ENCODE results near the gene GJB6.

GJB6 gene

DNA sequence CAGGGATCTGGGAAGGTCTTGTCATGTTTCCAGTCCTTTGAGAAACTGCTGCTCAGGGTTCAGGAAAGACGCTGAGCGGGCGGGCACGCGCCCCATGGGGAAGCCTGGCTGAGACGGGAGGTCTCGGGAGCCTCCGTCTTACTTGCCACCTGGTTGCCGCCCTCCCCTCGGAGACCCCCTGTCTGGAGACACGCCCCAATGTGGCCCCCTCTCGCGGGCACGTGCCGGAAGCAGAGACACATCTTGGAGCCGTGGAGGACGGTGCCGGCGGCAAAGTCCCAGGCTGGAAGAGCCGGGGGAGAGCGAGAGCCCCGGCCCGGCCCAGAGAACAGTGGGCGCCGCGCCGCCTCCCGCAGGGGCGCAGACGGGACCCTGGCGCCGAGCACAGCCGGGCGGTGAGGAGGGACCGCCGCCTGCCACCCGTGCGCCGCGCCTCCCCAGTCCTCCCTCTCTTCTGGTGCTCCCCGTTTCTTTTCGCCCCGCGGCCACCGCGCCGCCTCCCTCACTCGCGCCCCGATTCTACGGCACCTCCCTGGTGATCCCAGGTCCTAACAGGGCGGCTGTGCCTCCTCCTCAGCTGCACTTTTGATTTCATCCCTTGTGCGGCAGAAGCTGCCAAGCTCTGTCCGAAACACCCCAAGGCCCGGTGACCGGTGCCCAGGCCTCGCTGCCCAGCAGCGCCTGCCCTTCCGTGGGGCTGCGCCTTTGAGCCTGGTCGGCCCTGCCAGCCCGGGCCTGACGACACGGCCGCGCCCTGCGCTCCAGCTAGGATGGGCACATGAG is 54.9 kb downstream of the GJB6 start:
- TF ChIP-seq, protein P1, sequence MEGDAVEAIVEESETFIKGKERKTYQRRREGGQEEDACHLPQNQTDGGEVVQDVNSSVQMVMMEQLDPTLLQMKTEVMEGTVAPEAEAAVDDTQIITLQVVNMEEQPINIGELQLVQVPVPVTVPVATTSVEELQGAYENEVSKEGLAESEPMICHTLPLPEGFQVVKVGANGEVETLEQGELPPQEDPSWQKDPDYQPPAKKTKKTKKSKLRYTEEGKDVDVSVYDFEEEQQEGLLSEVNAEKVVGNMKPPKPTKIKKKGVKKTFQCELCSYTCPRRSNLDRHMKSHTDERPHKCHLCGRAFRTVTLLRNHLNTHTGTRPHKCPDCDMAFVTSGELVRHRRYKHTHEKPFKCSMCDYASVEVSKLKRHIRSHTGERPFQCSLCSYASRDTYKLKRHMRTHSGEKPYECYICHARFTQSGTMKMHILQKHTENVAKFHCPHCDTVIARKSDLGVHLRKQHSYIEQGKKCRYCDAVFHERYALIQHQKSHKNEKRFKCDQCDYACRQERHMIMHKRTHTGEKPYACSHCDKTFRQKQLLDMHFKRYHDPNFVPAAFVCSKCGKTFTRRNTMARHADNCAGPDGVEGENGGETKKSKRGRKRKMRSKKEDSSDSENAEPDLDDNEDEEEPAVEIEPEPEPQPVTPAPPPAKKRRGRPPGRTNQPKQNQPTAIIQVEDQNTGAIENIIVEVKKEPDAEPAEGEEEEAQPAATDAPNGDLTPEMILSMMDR (IDR thresholded peaks at IDR 0.05; ENCODE audit: low read depth, low read length) = no peak
- H3K4me3 ChIP-seq (replicated peaks in 1 of 2; ENCODE audit: low read depth in 2 of 2, low read length in 2 of 2) = no peak overlapping the region
- DNase-seq (ENCODE audit: low read depth in 2 of 2) = no peak

DNA sequence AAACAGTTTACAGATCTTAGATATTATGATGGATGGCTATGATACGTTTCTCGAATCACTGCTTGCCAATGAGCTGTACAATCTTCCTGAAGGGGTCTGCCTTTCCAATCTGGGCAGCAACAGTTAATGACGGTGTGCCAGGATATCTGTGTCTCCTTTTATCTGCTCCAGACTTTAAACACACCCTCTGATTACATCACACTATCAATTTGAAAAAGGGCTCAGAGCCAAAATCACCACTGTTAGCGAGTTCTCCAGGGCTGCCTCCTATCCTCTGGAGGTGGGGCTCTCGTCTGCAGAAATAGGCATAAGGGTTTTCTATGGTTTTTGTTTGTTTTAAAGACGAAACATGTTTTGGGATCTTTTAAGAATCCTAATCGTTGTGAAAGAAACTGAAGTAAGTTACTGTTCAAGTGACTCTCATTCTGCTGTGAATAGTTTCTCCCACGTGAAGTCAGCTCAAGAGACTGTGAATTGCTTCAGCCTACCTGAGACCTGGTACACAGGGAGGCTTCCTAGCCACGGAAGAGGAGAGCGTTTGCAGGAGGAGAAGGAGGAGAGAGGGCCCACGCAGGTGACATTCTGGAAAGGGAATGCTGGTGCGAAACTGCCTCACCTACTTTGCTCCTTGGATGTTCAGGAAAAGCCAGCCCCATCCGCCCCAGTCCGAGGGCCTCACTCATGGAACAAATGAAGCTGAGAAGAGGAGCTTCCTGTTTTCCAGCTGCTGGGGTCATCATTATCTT is 56.0 kb downstream of the GJB6 start:
- DNase-seq (ENCODE audit: low read depth in 2 of 2) = no peak
- no peak overlapping the region for H3K4me3 ChIP-seq (replicated peaks in 1 of 2; ENCODE audit: low read depth in 2 of 2, low read length in 2 of 2)
- TF ChIP-seq, protein P1 (IDR thresholded peaks at IDR 0.05; ENCODE audit: low read depth, low read length) = no peak

DNA sequence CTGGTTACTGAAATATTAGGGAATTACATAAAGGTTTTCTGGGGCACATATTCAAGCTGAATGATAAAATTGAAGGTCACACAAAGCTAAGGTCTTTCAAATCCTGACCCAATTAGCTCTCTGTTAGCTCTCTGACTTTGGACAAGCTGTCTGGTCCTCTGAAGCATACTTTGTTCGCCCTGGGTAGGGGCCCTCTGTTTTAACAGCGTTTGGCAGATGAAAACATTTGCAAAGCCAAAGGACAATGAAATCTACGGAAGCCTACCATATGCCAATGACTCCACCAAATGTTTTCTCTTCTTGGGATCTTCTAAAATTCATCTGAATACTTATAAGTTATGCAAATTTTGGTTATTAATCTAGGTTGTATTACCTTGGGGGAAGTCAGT is 56.7 kb downstream of the GJB6 start:
- no peak for DNase-seq (ENCODE audit: low read depth in 2 of 2)
- H3K4me3 ChIP-seq (replicated peaks in 1 of 2; ENCODE audit: low read depth in 2 of 2, low read length in 2 of 2) = no peak overlapping the region
- TF ChIP-seq, protein P1 (IDR thresholded peaks at IDR 0.05; ENCODE audit: low read depth, low read length) = no peak

DNA sequence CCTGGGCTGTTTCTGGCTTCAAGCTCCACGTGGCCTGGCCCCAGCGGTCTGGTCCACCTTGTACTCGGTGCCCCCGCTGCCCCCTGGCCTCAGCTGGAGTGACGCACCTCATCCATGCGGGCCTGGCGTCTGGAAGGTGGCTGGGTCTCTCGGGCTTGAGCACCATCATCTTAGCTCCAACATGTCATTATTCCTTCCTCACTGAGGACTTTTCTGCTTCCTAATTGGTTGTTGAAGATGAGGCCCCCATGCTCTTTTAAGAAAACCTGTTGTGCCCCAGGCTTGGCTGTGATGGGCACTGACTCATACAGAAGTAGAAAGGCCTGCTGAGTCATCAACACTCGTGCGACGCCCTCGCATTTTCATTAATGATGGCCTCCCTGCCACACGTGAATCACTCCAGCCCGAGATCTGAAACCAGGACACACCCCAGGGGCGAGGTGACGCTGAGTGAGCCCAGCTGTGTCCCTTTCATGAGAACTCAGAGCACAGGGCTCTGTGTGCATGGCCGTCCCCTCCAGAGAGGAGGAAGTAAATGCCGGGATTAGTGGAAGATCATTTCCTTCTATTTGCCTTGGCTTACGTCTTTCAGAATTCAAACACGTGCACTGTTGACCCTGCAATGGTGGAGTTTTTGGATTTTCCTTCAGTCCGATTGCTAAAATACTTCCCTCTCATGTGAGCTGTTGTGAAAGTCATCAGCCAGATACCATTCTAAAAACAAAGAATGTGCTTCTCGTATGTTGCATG is 57.3 kb downstream of the GJB6 start:
- H3K4me3 ChIP-seq (replicated peaks in 1 of 2; ENCODE audit: low read depth in 2 of 2, low read length in 2 of 2) = peak overlapping the region in 1 of 2 donors; percentile 19
- peak; percentile 94 for DNase-seq (ENCODE audit: low read depth in 2 of 2)
- TF ChIP-seq, protein P1 (IDR thresholded peaks at IDR 0.05; ENCODE audit: low read depth, low read length) = no peak

DNA sequence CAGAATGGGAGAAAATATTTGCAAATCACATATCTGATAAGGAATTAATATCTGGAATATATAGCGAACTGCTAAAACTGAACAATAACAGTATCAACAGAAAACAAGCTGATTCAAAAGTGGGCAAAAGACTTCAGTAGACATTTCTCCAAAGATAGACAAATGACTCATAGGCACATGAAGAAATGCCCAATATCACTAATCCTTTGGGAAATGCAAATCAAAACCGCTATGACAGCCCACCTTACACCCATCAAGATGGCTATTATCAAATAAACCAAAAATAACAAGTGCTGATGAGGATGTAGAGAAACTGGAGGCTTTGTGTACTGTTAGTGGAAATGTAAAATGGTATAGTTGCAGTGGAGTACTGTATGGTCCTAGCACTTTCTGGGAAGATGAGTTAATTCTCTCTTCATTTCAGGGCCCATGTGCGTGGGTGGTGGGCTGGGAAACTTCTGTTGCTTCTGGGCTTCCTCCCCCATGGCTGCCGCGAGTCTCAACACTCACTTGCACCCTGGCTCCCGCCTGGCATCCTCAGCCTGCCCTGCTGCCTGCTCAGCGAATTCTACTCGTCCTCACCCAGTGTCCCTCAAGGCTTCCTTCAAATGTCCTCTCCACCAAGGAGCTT is 58.9 kb downstream of the GJB6 start:
- TF ChIP-seq, protein P1 (IDR thresholded peaks at IDR 0.05; ENCODE audit: low read depth, low read length) = no peak
- H3K4me3 ChIP-seq (replicated peaks in 1 of 2; ENCODE audit: low read depth in 2 of 2, low read length in 2 of 2) = no peak overlapping the region
- peak in 1 of 2 donors; percentile 20 for DNase-seq (ENCODE audit: low read depth in 2 of 2)
